ENCODE data around the gene APOL4.

APOL4 gene

GRCh38 chr22:36152088-36152487 lies 49.5 kb downstream of the APOL4 start:
- DNase-seq = no peak

- DNase-seq = no peak
Observed at GRCh38 chr22:36151006-36151595, 50.5 kb downstream of the APOL4 start.

- no peak for DNase-seq
Observed at GRCh38 chr22:36149441-36149840, 52.2 kb downstream of the APOL4 start.

- DNase-seq = no peak
Observed at GRCh38 chr22:36148411-36148810, 53.2 kb downstream of the APOL4 start.

- no peak for DNase-seq
Observed at GRCh38 chr22:36147196-36147791, 54.3 kb downstream of the APOL4 start.

- no peak for DNase-seq
Observed at GRCh38 chr22:36145881-36146280, 55.7 kb downstream of the APOL4 start.

- peak; percentile 60 for DNase-seq
Observed at GRCh38 chr22:36144886-36145541, 56.6 kb downstream of the APOL4 start.

- no peak for DNase-seq
Observed at GRCh38 chr22:36143956-36144355, 57.7 kb downstream of the APOL4 start.

GRCh38 chr22:36143066-36143815 lies 58.4 kb downstream of the APOL4 start:
- DNase-seq = no peak

- no peak for DNase-seq
Observed at GRCh38 chr22:36141481-36141880, 60.1 kb downstream of the APOL4 start.
